CD4-positive, CD25-positive, alpha-beta regulatory T cell (primary cell): ENCODE data around the gene HIPK3. TPM values are rescaled to one million over a fixed set of nuclear protein-coding genes. Genes with fewer than 3 reads are reported as not detected.
A peak's percentile ranks its signal among the peaks of the same experiment; 100 is the strongest.
"Not testable (repeated sequence)": the region's sequence is repeated elsewhere in the genome, so short reads cannot be mapped to it uniquely, and the experiment has no call there.

Experiments
- ATAC-seq, 2 donors: fragments of 150-1000 bp; cut with Tn5 transposase; one replicate each; pipeline ENCODE4 v1.10.0; 2021; ENCODE audit warnings: low read depth in 2 of 2, moderate number of reproducible peaks in 2 of 2, moderate library complexity in 1 of 2
- DNase-seq, 3 donors: peaks; one replicate each; pipeline versions ENCODE4 v3.0.0 to v3.0.0-alpha.2; 2012 to 2022; ENCODE audit warnings: mixed read lengths in 1 of 3
- H3K27ac ChIP-seq: one replicate; pipeline ENCODE4 v1.7.0; 2013; ENCODE audit warnings: mild to moderate bottlenecking, low read length; ENCODE audit not compliant: insufficient read depth, poor library complexity, severe bottlenecking
- H3K27me3 ChIP-seq: one replicate; pipeline ENCODE4 v1.7.0; 2013; ENCODE audit warnings: low read length; ENCODE audit not compliant: control insufficient read depth, insufficient read depth
- H3K36me3 ChIP-seq: one replicate; pipeline ENCODE4 v1.7.0; 2013; ENCODE audit warnings: mild to moderate bottlenecking, low read length, moderate library complexity; ENCODE audit not compliant: control insufficient read depth, insufficient read depth
- H3K4me1 ChIP-seq: 2 replicates; pipeline ENCODE4 v1.7.0; 2013; ENCODE audit warnings: mild to moderate bottlenecking, low read length; ENCODE audit not compliant: insufficient read depth, control insufficient read depth, poor library complexity, severe bottlenecking
- H3K4me3 ChIP-seq: one replicate; pipeline ENCODE4 v1.7.0; 2013; ENCODE audit warnings: low read depth, mild to moderate bottlenecking, low read length, moderate library complexity
- H3K9me3 ChIP-seq, 2 experiments: 1 replicate in 1 of 2; 2 replicates in 1 of 2; pipeline ENCODE4 v1.7.0; 2013; ENCODE audit warnings: low read length in 2 of 2, mild to moderate bottlenecking in 1 of 2, moderate library complexity in 1 of 2; ENCODE audit not compliant: control insufficient read depth in 2 of 2
- H3K27ac Mint-ChIP-seq, 3 donors: one replicate each; pipeline ENCODE4 v1.8.0; 2020 to 2022; ENCODE audit warnings: mild to moderate bottlenecking in 3 of 3, mixed read lengths in 3 of 3, moderate library complexity in 2 of 3
- H3K27me3 Mint-ChIP-seq: one replicate; pipeline ENCODE4 v1.8.0; 2022; ENCODE audit warnings: mild to moderate bottlenecking, mixed read lengths
- H3K36me3 Mint-ChIP-seq: one replicate; pipeline ENCODE4 v1.8.0; 2020; ENCODE audit warnings: mixed read lengths
- H3K4me1 Mint-ChIP-seq, 4 donors: one replicate each; pipeline ENCODE4 v1.8.0; 2020 to 2022; ENCODE audit warnings: mixed read lengths in 4 of 4, mild to moderate bottlenecking in 1 of 4
- H3K4me3 Mint-ChIP-seq, 4 donors: one replicate each; pipeline ENCODE4 v1.8.0; 2020 to 2022; ENCODE audit warnings: mild to moderate bottlenecking in 4 of 4, mixed read lengths in 4 of 4, moderate library complexity in 3 of 4
- H3K9me3 Mint-ChIP-seq, 7 donors: one replicate each; pipeline ENCODE4 v1.8.0; 2020 to 2022; ENCODE audit warnings: mixed read lengths in 7 of 7, mild to moderate bottlenecking in 3 of 7, moderate library complexity in 2 of 7
- polyA plus RNA-seq, 4 donors: library from polyadenylated mRNA; unstranded; fragments of 300-500 nt; fragmentation: Illumina TruSeq; gene quantifications; one replicate each; pipeline ENCODE4 v1.2.3, GENCODE V29; 2021
- total RNA-seq: library from RNA; stranded (reverse); gene quantifications from one replicate; pipeline ENCODE4 v1.2.3, GENCODE V29; 2022

HIPK3 gene
- total and polyA plus RNA-seq, 5 donors from 2014 or later = 18.7 to 47.5 (median 27.5) TPM

DNA sequence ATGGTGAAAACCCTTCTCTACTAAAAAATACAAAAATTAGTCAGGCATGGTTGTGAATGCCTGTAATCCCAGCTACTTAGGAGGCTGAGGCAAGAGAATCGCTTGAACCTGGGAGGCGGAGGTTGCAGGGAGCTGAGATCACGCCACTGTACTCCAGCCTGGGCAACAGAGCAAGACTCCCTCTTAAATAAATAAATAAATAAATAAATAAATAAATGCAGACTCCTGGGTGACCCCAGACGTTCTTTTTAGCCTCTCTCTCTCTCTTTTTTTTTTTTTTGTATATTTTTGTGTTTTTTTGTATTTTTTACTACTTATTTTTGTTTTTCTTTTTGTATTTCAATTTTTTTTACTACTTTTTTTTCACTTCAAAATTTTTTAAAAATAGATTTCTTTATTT, 111.3 kb downstream of the HIPK3 start:
- H3K27me3 ChIP-seq = not testable (repeated sequence)
- peaks cover 29% of the 10 kb centered on the region for H3K27me3 Mint-ChIP-seq

DNA sequence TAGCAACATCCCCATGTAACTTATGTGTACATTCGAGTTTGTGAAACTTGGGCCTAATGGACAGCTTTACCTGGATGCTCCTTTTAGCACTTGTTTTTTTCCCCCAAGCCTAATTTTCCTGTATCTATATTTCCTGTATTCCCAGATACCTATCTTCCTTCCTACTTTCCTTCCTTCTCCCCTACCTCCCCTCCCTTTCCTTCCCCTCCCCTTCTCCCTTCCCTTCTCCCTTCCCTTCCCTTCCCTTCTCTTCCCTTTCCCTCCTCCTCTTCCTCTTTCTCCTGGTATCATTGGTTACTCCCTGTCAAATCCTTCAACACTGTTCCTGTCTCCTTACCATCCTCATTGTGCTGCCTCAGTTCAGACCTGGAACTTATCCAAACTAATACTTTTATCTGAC, 111.8 kb downstream of the HIPK3 start:
- Mint-ChIP-seq H3K9me3 (no peaks in the 10 kb centered on the region), H3K27me3 (peaks cover 32% of the 10 kb centered on the region)
- no peak for DNase-seq

More for the DNA sequence above, 111.3 kb downstream of the HIPK3 start:
- not testable (repeated sequence) for DNase-seq, H3K36me3 ChIP-seq, H3K9me3 ChIP-seq, ATAC-seq, H3K4me1 Mint-ChIP-seq, H3K9me3 Mint-ChIP-seq, H3K27ac ChIP-seq, H3K4me1 ChIP-seq, H3K27ac Mint-ChIP-seq, H3K4me3 ChIP-seq, H3K4me3 Mint-ChIP-seq, H3K36me3 Mint-ChIP-seq

DNA sequence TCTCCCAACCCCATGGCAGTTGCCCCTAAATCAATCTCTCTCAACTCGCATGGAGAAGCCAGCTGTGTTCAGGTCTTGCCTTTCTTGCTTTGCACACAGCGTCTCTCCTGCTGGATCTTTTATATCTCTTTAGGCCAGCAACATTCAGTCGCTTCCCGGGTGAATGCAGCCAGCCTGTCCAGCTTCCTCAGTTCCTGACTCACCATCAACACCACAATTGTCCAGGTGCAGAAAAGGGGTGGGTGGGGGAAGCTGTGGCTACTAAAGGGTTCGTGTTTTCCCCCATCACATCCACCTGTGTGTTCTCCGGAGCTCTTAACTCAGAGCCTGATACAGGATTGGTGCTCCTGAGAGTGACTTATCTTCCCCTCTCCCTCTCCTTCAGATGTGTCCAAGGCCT, 116.5 kb downstream of the HIPK3 start:
- Histone ChIP-seq H3K4me1 (no peaks in the 10 kb centered on the region), H3K9me3 (no peaks in the 10 kb centered on the region), H3K4me3 (no peak overlapping the region), H3K36me3 (no peaks in the 10 kb centered on the region), H3K27me3 (peaks cover 13% of the 10 kb centered on the region), H3K27ac (no peak overlapping the region)
- ATAC-seq = no peak
- Mint-ChIP-seq H3K9me3 (peaks cover 0 to 1% (median 0%) of the 10 kb centered on the region in 7 donors), H3K4me3 (no peak overlapping the region), H3K4me1 (peaks cover 0 to 2% (median 0%) of the 10 kb centered on the region in 4 donors), H3K27me3 (peaks cover 48% of the 10 kb centered on the region), H3K36me3 (no peaks in the 10 kb centered on the region), H3K27ac (peak overlapping the region in 1 of 3 donors; percentile 39)
- no peak for DNase-seq

More for the DNA sequence above, 111.8 kb downstream of the HIPK3 start:
- ATAC-seq = no peak
- Mint-ChIP-seq H3K4me3 (no peak overlapping the region), H3K36me3 (no peaks in the 10 kb centered on the region), H3K27ac (no peak overlapping the region), H3K4me1 (no peaks in the 10 kb centered on the region)
- Histone ChIP-seq H3K27ac (no peak overlapping the region), H3K9me3 (no peaks in the 10 kb centered on the region), H3K27me3 (no peaks in the 10 kb centered on the region), H3K36me3 (no peaks in the 10 kb centered on the region), H3K4me3 (no peak overlapping the region), H3K4me1 (no peaks in the 10 kb centered on the region)

DNA sequence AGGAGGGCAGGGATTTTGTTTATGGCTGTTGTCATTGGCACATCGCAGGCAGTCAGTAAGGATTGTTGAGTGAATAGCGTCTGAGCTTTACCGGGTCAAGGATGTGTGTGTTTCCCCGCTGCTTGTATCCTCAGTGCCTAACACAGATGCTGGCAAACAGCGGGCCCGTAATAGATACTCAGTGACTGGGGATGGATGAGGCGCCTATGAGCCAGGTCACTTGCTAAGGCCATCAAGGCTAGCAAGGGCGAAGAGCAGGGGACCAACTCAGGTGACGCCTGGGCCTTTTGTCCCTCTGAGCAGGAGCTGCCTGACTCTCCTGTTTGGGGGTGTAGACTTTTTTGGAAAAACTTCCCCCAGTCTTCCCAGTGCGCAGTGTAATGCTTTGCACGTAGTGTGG, 118.1 kb downstream of the HIPK3 start:
- DNase-seq (no peak), ATAC-seq (no peak)
- H3K4me3 Mint-ChIP-seq = peak overlapping the region in 3 of 4 donors; percentile 21 to 38 (median 27)
- H3K27ac Mint-ChIP-seq = no peak overlapping the region
- Histone ChIP-seq H3K9me3 (no peaks in the 10 kb centered on the region), H3K4me1 (no peaks in the 10 kb centered on the region), H3K36me3 (no peaks in the 10 kb centered on the region), H3K4me3 (no peak overlapping the region), H3K27me3 (peaks cover 23% of the 10 kb centered on the region), H3K27ac (no peak overlapping the region)
- H3K9me3 Mint-ChIP-seq = peaks cover 0 to 1% (median 0%) of the 10 kb centered on the region in 7 donors
- H3K36me3 Mint-ChIP-seq = no peaks in the 10 kb centered on the region
- H3K27me3 Mint-ChIP-seq = peaks cover 40% of the 10 kb centered on the region
- peaks cover 0 to 2% (median 0%) of the 10 kb centered on the region in 4 donors for H3K4me1 Mint-ChIP-seq

DNA sequence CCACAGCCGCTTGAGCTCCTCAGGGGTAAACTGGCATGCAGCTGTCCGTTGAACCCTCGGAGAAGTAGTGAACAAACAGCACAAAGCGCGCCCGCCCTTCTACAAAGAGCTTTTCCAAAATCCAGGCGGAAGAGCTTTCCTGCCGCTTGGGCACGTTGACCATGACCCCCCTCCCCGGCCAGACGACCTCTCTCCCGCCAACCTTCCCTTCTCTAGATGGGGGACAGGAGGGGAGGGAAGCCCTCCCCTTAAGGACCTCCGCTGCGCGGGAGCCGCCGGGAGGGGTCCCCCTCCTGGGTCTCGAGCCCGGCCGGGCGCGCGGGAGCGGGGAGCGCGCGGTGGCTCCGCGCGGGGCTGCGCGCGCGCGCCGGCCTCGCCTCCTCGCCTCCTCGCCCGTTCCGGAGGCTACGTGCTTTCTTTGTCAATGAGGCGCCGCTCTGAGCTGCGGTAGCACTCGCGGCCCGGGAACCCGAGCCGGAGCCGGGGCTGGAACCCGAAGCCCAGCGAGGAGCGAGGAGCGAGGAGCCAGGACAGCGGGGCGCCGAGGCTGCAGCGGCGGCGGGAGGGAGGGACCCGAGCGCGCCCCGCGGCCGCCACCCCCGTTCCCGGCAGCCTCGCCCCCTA, 118.6 kb downstream of the HIPK3 start, which contains the start of gene KIAA1549L:
Gene KIAA1549L (plus strand): TSS at position 421 of the 624 bp plus-strand sequence.
- no peaks in the 10 kb centered on the region for H3K9me3 ChIP-seq
- no peak within 1 kb of the TSS for H3K4me3 ChIP-seq
- H3K9me3 Mint-ChIP-seq = peaks cover 0 to 1% (median 0%) of the 10 kb centered on the region in 7 donors
- H3K27ac Mint-ChIP-seq = no peak within 1 kb of the TSS
- no peak within 1 kb of the TSS for H3K27ac ChIP-seq
- peak within 1 kb of the TSS in 3 of 4 donors; percentile 21 to 38 (median 27) for H3K4me3 Mint-ChIP-seq
- H3K27me3 Mint-ChIP-seq = peaks cover 40% of the 10 kb centered on the region
- ATAC-seq = no peak
- no peaks in the 10 kb centered on the region for H3K36me3 Mint-ChIP-seq
- no peaks in the 10 kb centered on the region for H3K4me1 ChIP-seq
- H3K36me3 ChIP-seq = no peaks in the 10 kb centered on the region
- H3K27me3 ChIP-seq = peaks cover 23% of the 10 kb centered on the region
- peaks cover 0 to 2% (median 0%) of the 10 kb centered on the region in 4 donors for H3K4me1 Mint-ChIP-seq
- DNase-seq = no peak

DNA sequence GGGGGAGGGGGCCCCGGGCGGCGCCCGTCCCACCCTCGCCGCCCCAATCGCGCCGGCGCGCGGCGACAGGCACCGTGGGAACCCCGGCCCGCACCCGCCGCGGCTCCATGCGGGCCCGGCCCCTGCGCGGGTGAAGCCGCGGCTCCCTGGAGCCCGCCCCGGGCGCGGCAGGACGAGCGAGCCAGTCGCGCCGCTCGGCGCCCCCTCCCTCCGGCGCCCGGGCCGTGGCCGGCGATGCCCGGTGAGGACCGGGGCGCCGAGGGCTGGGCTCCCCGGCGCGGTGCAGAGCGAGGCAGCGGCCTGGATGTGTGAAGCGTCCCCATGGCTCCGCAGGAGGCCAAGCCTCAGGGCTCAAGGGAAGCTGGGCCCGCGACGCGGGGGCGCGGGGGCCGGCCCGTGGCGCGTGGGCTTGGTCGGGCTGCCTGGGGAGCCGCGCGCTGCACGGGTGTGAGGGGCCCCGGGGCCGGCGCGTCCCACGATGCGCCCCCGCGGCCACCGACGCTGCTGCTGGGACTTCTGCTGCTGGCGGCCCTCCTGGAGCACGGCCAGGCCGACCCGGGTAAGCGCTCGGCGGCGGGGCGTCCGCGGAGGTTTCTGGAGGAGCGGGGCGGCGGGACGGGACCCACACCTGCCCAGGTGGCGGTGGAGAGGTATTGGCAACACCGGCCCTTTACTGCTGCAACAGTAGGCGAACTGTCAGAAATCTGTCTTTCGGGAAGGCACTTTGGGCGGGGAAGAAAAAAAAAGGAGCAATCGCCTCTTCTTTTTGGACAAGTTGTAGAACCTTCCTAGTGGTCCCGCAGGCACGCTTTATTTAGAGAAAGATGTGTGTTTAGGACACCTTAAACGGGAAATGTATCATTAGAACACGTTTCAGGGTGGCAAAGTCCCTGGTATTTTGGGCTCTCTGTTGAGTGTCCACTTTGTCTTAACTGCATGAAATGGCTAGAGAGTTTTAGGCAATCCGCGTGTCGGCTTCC, 119.4 kb downstream of the HIPK3 start:
- no peak overlapping the region for H3K4me3 ChIP-seq
- peaks cover 40% of the 10 kb centered on the region for H3K27me3 Mint-ChIP-seq
- ATAC-seq = no peak

DNA sequence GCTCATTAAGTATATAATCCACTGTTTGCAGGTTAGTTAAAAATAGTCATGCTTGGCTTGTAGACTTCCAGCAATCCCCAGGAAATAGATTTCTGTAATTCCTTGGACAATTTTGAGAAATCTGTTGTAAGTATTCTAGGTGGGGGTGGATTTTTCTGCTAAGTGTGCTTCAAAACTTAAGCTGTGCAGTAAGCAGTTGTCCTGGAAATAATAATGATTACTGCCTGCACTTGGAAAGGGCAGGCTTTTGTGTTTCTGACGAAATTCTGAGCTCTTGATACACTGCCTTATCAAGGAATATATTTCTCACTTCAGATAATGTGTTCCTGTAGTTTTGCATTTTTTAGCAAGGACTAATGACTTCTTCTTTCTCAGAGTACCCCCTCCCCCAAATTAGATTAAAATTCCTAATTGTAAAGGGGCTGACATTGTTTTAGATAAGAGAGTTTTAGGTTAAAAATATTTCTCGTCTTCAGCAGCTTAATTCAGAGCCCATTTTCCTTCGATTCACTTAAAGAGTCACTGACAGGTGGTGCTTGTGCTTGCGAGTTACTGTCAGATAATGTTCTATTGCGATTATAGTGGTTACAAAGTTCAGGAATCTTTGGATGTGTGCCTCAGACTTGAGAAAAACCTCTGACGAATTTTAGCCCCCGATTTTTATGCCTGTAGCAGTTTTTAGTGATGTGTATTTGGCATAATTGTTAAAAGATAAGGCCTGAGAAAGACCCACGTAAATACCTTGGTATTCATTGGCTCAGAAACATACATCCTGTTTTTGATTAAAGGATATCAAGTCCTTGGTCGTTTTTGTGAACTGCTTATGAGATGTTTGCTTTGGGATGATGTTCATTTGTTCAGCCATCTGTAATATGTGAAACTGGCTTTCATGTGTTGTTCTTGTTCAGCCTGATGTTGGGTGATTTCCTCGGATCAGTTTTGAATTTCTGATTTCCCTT, 120.5 kb downstream of the HIPK3 start:
- Histone ChIP-seq H3K9me3 (no peaks in the 10 kb centered on the region), H3K36me3 (no peaks in the 10 kb centered on the region), H3K27ac (no peak overlapping the region), H3K4me3 (no peak overlapping the region), H3K4me1 (no peaks in the 10 kb centered on the region), H3K27me3 (peaks cover 36% of the 10 kb centered on the region)
- no peak overlapping the region for H3K4me3 Mint-ChIP-seq
- H3K27me3 Mint-ChIP-seq = peaks cover 40% of the 10 kb centered on the region
- H3K4me1 Mint-ChIP-seq = peaks cover 0 to 2% (median 0%) of the 10 kb centered on the region in 4 donors
- no peak for ATAC-seq
- no peaks in the 10 kb centered on the region for H3K36me3 Mint-ChIP-seq
- no peak overlapping the region for H3K27ac Mint-ChIP-seq
- peaks cover 0 to 1% (median 0%) of the 10 kb centered on the region in 7 donors for H3K9me3 Mint-ChIP-seq
- DNase-seq = no peak

More for the DNA sequence above, 119.4 kb downstream of the HIPK3 start:
- Histone ChIP-seq H3K27me3 (peaks cover 29% of the 10 kb centered on the region), H3K9me3 (no peaks in the 10 kb centered on the region), H3K36me3 (no peaks in the 10 kb centered on the region), H3K4me1 (no peaks in the 10 kb centered on the region), H3K27ac (no peak overlapping the region)
- Mint-ChIP-seq H3K9me3 (peaks cover 0 to 1% (median 0%) of the 10 kb centered on the region in 7 donors), H3K27ac (no peak overlapping the region), H3K4me1 (peaks cover 0 to 2% (median 0%) of the 10 kb centered on the region in 4 donors), H3K36me3 (no peaks in the 10 kb centered on the region), H3K4me3 (no peak overlapping the region)
- no peak for DNase-seq
